Spleen (tissue), 3 donors: ENCODE data around the gene SARM1.

ENCODE experiments used
- POLR2A ChIP-seq, 3 donors: fragments of 450-650 bp; IDR thresholded peaks; one replicate each; pipeline ENCODE4 v1.5.1; 2017; ENCODE audit warnings: antibody characterized with exemption in 3 of 3, mild to moderate bottlenecking in 1 of 3
- POLR2AphosphoS5 ChIP-seq, 3 donors: sonication (generic); formaldehyde crosslinking; IDR thresholded peaks; one replicate each; pipeline ENCODE4 v1.5.1; 2017; ENCODE audit warnings: antibody characterized with exemption in 3 of 3

GRCh38 chr17:28371245-28372202 is at the start of gene SARM1:
- TF ChIP-seq POLR2AphosphoS5 (IDR thresholded peaks at IDR 0.05) (peak; percentile 59 to 67 (median 59)), POLR2A (IDR thresholded peaks at IDR 0.05) (no peak)
